ENCODE data around the gene TNNT3.
"Not testable (repeated sequence)": the region's sequence is repeated elsewhere in the genome, so short reads cannot be mapped to it uniquely, and the experiment has no call there.

The TNNT3 gene

GRCh38 chr11:1881442-1882264, 37.9 kb upstream of the TNNT3 start:
- no peak for DNase-seq (ENCODE audit: low read depth)

GRCh38 chr11:1882265-1883238, 37.0 kb upstream of the TNNT3 start:
- peak; percentile 73 for DNase-seq (ENCODE audit: low read depth)

- no peak for DNase-seq (ENCODE audit: low read depth)
These were observed 35.9 kb upstream of the TNNT3 start for GRCh38 chr11:1883346-1884302.

- DNase-seq (ENCODE audit: low read depth), result no peak
These were observed 35.2 kb upstream of the TNNT3 start for GRCh38 chr11:1884303-1884700.

- not testable (repeated sequence) for DNase-seq (ENCODE audit: low read depth)
These were observed 33.0 kb upstream of the TNNT3 start for GRCh38 chr11:1886551-1886950.

GRCh38 chr11:1887451-1888346, 31.8 kb upstream of the TNNT3 start:
- DNase-seq (ENCODE audit: low read depth), result no peak

- no peak for DNase-seq (ENCODE audit: low read depth)
These were observed 31.2 kb upstream of the TNNT3 start for GRCh38 chr11:1888347-1888753.

- no peak for DNase-seq (ENCODE audit: low read depth)
These were observed 30.7 kb upstream of the TNNT3 start for GRCh38 chr11:1888811-1889210.

- DNase-seq (ENCODE audit: low read depth), result peak; percentile 40
These were observed 30.1 kb upstream of the TNNT3 start for GRCh38 chr11:1889224-1889930.

- no peak for DNase-seq (ENCODE audit: low read depth)
These were observed 29.3 kb upstream of the TNNT3 start for GRCh38 chr11:1889941-1890855.

GRCh38 chr11:1890856-1891830, 28.4 kb upstream of the TNNT3 start:
- DNase-seq (ENCODE audit: low read depth), result no peak

GRCh38 chr11:1891831-1892115, 27.7 kb upstream of the TNNT3 start, which contains the start of gene PRR33:
PRR33 (minus strand) TSS chr11:1891895; CDS start chr11:1890584, 1,311 bp downstream.
- DNase-seq (ENCODE audit: low read depth), result no peak

GRCh38 chr11:1892116-1892515, 27.4 kb upstream of the TNNT3 start:
- no peak for DNase-seq (ENCODE audit: low read depth)

GRCh38 chr11:1892558-1892957, 26.9 kb upstream of the TNNT3 start:
- no peak for DNase-seq (ENCODE audit: low read depth)

GRCh38 chr11:1893581-1894359, 25.7 kb upstream of the TNNT3 start:
- no peak for DNase-seq (ENCODE audit: low read depth)

- no peak for DNase-seq (ENCODE audit: low read depth)
These were observed 24.7 kb upstream of the TNNT3 start for GRCh38 chr11:1894759-1895158.

GRCh38 chr11:1896468-1896867, 23.0 kb upstream of the TNNT3 start:
- DNase-seq (ENCODE audit: low read depth), result no peak

Measured in stimulated activated CD8-positive, alpha-beta memory T cell treated with anti-CD3 and anti-CD28 coated beads, Interleukin-7, amount 100 ng/mL, for 24 hours (primary cell).